ENCODE results near the gene NUP214.

The NUP214 gene

DNA sequence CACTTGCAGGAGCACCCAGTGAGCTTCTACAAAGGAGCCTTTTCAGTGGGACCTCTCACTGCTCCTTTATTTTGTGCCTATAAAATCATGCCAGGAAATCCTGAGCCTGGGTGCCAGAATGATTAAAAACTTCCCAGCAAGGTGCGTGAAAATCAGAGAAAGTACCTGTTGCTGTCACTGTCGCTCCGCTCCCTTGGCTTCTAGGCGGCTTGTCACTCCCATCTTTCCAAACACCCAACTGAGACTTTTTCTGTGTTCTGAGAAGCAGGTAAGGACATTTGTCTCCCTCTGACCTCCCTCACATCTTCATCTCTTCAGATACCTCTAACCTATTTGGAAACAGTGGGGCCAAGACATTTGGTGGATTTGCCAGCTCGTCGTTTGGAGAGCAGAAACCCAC, 97.1 kb downstream of the NUP214 start:
- no peak overlapping the region for H3K4me3 ChIP-seq (replicated peaks; ENCODE audit: insufficient read depth, low read length)
- H3K27me3 ChIP-seq (ENCODE audit: insufficient read depth, poor library complexity, severe bottlenecking): no peaks in the 10 kb centered on the region
- TF ChIP-seq GABPA (IDR thresholded peaks at IDR 0.05; ENCODE audit: low read depth) (no peak), POLR2AphosphoS5 (IDR thresholded peaks at IDR 0.05; ENCODE audit: low read depth) (no peak), SPI1 (IDR thresholded peaks at IDR 0.05; ENCODE audit: borderline replicate concordance, low read depth) (no peak)
- TF ChIP-seq, protein P1, sequence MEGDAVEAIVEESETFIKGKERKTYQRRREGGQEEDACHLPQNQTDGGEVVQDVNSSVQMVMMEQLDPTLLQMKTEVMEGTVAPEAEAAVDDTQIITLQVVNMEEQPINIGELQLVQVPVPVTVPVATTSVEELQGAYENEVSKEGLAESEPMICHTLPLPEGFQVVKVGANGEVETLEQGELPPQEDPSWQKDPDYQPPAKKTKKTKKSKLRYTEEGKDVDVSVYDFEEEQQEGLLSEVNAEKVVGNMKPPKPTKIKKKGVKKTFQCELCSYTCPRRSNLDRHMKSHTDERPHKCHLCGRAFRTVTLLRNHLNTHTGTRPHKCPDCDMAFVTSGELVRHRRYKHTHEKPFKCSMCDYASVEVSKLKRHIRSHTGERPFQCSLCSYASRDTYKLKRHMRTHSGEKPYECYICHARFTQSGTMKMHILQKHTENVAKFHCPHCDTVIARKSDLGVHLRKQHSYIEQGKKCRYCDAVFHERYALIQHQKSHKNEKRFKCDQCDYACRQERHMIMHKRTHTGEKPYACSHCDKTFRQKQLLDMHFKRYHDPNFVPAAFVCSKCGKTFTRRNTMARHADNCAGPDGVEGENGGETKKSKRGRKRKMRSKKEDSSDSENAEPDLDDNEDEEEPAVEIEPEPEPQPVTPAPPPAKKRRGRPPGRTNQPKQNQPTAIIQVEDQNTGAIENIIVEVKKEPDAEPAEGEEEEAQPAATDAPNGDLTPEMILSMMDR (IDR thresholded peaks at IDR 0.05; ENCODE audit: insufficient read depth, low read length): no peak
- TF ChIP-seq, protein P2, sequence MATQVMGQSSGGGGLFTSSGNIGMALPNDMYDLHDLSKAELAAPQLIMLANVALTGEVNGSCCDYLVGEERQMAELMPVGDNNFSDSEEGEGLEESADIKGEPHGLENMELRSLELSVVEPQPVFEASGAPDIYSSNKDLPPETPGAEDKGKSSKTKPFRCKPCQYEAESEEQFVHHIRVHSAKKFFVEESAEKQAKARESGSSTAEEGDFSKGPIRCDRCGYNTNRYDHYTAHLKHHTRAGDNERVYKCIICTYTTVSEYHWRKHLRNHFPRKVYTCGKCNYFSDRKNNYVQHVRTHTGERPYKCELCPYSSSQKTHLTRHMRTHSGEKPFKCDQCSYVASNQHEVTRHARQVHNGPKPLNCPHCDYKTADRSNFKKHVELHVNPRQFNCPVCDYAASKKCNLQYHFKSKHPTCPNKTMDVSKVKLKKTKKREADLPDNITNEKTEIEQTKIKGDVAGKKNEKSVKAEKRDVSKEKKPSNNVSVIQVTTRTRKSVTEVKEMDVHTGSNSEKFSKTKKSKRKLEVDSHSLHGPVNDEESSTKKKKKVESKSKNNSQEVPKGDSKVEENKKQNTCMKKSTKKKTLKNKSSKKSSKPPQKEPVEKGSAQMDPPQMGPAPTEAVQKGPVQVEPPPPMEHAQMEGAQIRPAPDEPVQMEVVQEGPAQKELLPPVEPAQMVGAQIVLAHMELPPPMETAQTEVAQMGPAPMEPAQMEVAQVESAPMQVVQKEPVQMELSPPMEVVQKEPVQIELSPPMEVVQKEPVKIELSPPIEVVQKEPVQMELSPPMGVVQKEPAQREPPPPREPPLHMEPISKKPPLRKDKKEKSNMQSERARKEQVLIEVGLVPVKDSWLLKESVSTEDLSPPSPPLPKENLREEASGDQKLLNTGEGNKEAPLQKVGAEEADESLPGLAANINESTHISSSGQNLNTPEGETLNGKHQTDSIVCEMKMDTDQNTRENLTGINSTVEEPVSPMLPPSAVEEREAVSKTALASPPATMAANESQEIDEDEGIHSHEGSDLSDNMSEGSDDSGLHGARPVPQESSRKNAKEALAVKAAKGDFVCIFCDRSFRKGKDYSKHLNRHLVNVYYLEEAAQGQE (IDR thresholded peaks at IDR 0.05; ENCODE audit: insufficient replicate concordance, low read depth): no peak
- no peak for DNase-seq (ENCODE audit: low read depth in 1 of 2, low spot score in 1 of 2)
- no peak overlapping the region for H3K27ac ChIP-seq (replicated peaks)

DNA sequence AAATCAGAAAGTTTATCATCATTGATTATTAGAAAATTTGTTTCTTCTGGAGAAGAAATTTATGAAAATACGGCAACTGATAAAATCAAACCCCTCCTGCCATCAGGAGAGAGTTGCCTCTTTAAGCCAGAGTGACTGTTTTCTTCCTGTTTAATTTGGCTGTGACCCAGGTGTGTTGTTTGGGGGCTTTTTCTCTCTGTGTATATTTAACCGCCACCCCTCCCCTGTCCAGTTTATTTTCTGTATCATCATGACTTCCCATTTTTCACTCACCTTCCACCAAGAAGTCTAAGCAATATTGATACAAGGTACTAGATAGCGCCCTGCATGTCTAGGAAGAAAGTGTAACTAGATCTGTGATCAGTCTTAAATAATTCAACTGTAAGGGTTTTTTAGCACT, 100.8 kb downstream of the NUP214 start:
- DNase-seq (ENCODE audit: low read depth in 1 of 2, low spot score in 1 of 2): no peak
- Histone ChIP-seq H3K27ac (replicated peaks) (no peak overlapping the region), H3K27me3 (ENCODE audit: insufficient read depth, poor library complexity, severe bottlenecking) (no peaks in the 10 kb centered on the region), H3K4me3 (replicated peaks; ENCODE audit: insufficient read depth, low read length) (no peak overlapping the region)
- TF ChIP-seq, protein P2 (IDR thresholded peaks at IDR 0.05; ENCODE audit: insufficient replicate concordance, low read depth): no peak
- TF ChIP-seq, protein P1 (IDR thresholded peaks at IDR 0.05; ENCODE audit: insufficient read depth, low read length): no peak
- TF ChIP-seq GABPA (IDR thresholded peaks at IDR 0.05; ENCODE audit: low read depth): no peak
- no peak for TF ChIP-seq POLR2AphosphoS5 (IDR thresholded peaks at IDR 0.05; ENCODE audit: low read depth)
- TF ChIP-seq SPI1 (IDR thresholded peaks at IDR 0.05; ENCODE audit: borderline replicate concordance, low read depth): peak; percentile 14; the same call in 1 of the 2 replicates

DNA sequence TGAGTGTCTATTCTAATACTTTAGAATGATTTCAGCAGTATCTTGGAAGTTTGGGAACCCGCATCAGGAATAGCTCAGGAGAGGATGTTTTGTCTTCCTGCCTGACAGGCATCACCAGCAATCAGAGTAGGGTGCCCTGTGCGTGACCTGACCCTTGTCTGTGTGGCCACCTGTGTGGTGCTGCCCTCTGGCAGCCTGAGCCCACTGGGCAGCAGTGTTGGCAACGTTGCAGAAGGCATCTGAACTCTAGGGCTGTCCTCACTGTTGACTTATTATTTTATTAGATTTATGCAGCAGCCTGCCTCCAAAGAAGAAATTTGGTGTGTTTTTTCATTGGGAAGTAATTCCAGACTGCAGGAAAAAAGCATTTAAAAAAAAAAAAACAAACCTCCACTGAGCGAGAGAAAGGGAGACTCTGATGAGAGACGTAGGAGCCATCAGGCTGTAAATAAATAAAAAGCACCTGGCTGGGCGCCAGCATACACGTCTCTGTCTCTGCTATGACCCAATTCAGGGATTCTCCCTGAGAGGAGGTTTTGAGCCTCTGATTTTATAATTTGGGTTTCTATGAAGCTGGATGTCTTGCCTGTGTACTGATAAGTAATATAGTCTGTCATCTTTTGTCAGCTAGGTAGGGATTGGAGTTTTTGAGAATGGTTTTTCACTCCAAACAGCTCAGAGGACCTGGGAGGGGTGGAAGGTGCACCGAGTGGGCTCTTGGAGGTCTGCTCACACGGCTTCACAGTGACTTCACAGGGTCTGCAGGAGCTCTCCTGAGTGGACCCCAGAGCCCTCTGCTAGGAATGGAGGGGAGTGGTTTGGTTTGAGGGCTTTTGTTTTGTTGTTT, 101.9 kb downstream of the NUP214 start:
- DNase-seq (ENCODE audit: low read depth in 1 of 2, low spot score in 1 of 2): no peak
- Histone ChIP-seq H3K27me3 (ENCODE audit: insufficient read depth, poor library complexity, severe bottlenecking) (no peaks in the 10 kb centered on the region), H3K4me3 (replicated peaks; ENCODE audit: insufficient read depth, low read length) (no peak overlapping the region), H3K27ac (replicated peaks) (peak overlapping the region; percentile 44)
- TF ChIP-seq, protein P1 (IDR thresholded peaks at IDR 0.05; ENCODE audit: insufficient read depth, low read length): no peak
- TF ChIP-seq GABPA (IDR thresholded peaks at IDR 0.05; ENCODE audit: low read depth) (no peak), POLR2AphosphoS5 (IDR thresholded peaks at IDR 0.05; ENCODE audit: low read depth) (no peak), SPI1 (IDR thresholded peaks at IDR 0.05; ENCODE audit: borderline replicate concordance, low read depth) (no peak)
- TF ChIP-seq, protein P2 (IDR thresholded peaks at IDR 0.05; ENCODE audit: insufficient replicate concordance, low read depth): no peak
